CD4-positive, alpha-beta T cell treated with Interleukin-12 subunit alpha and Interleukin-12 subunit beta, for 1 hour (primary cell): Measurements from ENCODE around the gene CCDC18.

Experiments
- DNase-seq: peaks from one replicate; pipeline ENCODE4 v3.0.0-alpha.2; 2020

The CCDC18 gene

DNA sequence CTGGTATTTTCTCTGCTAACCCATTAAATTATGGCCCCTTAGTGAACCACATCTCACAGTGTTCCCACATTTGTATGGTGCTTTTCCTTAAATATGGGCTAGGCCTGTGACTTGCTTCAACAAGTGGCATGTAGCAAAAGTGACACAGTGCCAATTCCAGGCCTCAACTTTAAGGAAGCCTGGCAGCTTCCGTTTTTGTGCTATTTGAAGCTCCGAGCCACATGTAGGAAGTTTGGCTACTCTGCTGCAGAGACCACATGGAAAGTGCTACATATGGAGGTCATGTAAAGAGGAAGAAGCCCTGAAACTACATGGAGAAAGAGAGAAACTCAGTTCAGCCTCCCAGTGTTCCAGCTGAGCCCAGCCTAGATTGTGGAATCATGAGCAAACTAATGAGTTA is 136.7 kb downstream of the CCDC18 start:
- no peak for DNase-seq

- DNase-seq: no peak
Measured at GRCh38 chr1:93317943-93318342, 137.4 kb downstream of the CCDC18 start.

GRCh38 chr1:93321720-93322119 is 141.2 kb downstream of the CCDC18 start:
- DNase-seq: no peak

- no peak for DNase-seq
Measured at GRCh38 chr1:93322349-93322748, 141.8 kb downstream of the CCDC18 start.

DNA sequence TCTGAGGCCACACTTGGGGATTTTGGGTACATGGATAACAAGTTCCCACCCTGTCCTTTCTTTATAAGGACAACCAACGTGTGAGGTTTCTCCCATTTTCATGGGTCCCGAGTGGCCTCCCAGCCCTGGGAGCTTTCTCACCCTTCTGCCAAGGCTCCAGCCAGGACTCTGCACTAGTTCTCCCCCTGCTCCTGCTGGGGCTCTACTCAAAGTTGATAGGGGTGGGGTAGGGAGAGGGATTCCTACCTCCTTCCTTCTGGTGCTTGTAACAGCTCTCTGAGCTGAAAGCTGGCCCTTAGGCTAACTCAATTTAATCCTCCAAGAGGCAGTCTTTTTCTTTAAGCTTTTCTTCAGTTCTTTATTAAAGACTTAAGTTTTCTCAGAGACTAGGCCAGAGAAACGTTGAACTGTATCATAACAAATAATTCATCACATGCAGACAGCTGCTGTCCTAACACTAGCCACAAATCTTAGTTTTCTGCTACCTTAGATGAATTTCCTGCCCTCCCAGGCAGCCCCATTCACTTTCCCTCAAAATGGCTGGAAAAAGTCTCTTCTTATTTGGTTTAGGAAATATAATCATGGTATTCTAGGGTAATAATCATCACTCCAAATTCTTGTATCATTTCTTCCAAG is 142.8 kb downstream of the CCDC18 start:
- DNase-seq: no peak

GRCh38 chr1:93324486-93325464 is 144.3 kb downstream of the CCDC18 start:
- no peak for DNase-seq
